Ascending aorta (tissue), 2 donors: ENCODE data around the gene LIMD2. TPM values are rescaled to one million over a fixed set of nuclear protein-coding genes. Genes with fewer than 3 reads are reported as not detected.

Experiments used
- DNase-seq, 2 donors: peaks; one replicate each; pipeline ENCODE4 v3.0.0-alpha.2; 2019; ENCODE audit warnings: low spot score in 2 of 2
- H3K27ac ChIP-seq, 2 donors: fragments of 200-600 bp; sonication (generic); one replicate each; pipeline ENCODE4 v1.5.1; 2016 to 2017; ENCODE audit warnings: mild to moderate bottlenecking in 1 of 2
- H3K27me3 ChIP-seq: fragments of 200-600 bp; sonication (generic); one replicate; pipeline ENCODE4 v1.5.1; 2017
- H3K36me3 ChIP-seq, 2 donors: fragments of 200-600 bp; sonication (generic); one replicate each; pipeline ENCODE4 v1.5.1; 2016
- H3K4me1 ChIP-seq, 2 donors: fragments of 200-600 bp; sonication (generic); one replicate each; pipeline ENCODE4 v1.5.1; 2016 to 2017; ENCODE audit warnings: mild to moderate bottlenecking in 1 of 2
- H3K4me3 ChIP-seq, 2 donors: fragments of 200-600 bp; sonication (generic); one replicate each; pipeline ENCODE4 v1.5.1; 2016 to 2017; ENCODE audit warnings: mild to moderate bottlenecking in 1 of 2
- H3K9me3 ChIP-seq, 2 donors: fragments of 200-600 bp; sonication (generic); one replicate each; pipeline ENCODE4 v1.5.1; 2016
- intact Hi-C: fragments of 100-400 bp; cut with DNase I; formaldehyde crosslinking; loops from one replicate; pipeline ENCODE4 v1.15.1; 2023
- total RNA-seq: library from RNA; depleted of rRNA; stranded (reverse); fragments of >200 nt; gene quantifications from one replicate; pipeline ENCODE4 v1.1.0, GENCODE V29; 2016
- TF ChIP-seq, protein P1 (sequence below), 3 experiments: fragments of 200-600 bp in 2 of 3; fragments of 450-650 bp in 1 of 3; sonication (generic) in 2 of 3; IDR thresholded peaks; one replicate each; pipeline ENCODE4 v1.5.1; 2016 to 2019; ENCODE audit warnings: antibody characterized with exemption in 3 of 3, mild to moderate bottlenecking in 1 of 3, moderate library complexity in 1 of 3

LIMD2 gene
- total RNA-seq, 1 donor from 2014 or later, result 27.0 TPM

- no peak overlapping the region for H3K4me3 ChIP-seq
- peaks cover 66 to 68% of the 10 kb centered on the region in 2 donors for H3K36me3 ChIP-seq
- no peaks in the 10 kb centered on the region for H3K27me3 ChIP-seq
- no peak for DNase-seq
- H3K9me3 ChIP-seq, result no peaks in the 10 kb centered on the region
- H3K27ac ChIP-seq, result no peak overlapping the region
- H3K4me1 ChIP-seq, result no peaks in the 10 kb centered on the region
- intact Hi-C loops, result no loop called here
- TF ChIP-seq, protein P1, sequence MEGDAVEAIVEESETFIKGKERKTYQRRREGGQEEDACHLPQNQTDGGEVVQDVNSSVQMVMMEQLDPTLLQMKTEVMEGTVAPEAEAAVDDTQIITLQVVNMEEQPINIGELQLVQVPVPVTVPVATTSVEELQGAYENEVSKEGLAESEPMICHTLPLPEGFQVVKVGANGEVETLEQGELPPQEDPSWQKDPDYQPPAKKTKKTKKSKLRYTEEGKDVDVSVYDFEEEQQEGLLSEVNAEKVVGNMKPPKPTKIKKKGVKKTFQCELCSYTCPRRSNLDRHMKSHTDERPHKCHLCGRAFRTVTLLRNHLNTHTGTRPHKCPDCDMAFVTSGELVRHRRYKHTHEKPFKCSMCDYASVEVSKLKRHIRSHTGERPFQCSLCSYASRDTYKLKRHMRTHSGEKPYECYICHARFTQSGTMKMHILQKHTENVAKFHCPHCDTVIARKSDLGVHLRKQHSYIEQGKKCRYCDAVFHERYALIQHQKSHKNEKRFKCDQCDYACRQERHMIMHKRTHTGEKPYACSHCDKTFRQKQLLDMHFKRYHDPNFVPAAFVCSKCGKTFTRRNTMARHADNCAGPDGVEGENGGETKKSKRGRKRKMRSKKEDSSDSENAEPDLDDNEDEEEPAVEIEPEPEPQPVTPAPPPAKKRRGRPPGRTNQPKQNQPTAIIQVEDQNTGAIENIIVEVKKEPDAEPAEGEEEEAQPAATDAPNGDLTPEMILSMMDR (IDR thresholded peaks at IDR 0.05), result no peak
Measured at GRCh38 chr17:63692195-63692816, 7.6 kb downstream of the LIMD2 start.

DNA sequence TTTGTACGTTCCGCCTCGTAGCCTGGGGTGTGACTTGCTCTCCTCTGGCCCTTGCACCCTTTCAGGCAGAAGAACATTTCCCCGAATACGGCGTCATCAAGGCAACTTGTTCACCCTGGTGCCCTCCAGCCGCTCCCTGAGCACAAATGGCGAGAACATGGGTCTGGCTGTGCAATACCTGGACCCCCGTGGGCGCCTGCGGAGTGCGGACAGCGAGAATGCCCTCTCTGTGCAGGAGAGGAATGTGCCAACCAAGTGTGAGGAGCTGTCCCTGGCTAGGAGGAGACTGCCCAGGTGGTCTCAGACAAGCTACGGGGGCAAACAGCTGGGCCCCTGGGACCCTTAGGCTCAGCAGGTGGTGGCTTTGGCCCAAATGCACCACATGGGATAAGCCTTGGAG, 10.4 kb downstream of the LIMD2 start:
- Histone ChIP-seq H3K36me3 (peaks cover 60 to 77% of the 10 kb centered on the region in 2 donors), H3K4me1 (peaks cover 5 to 9% of the 10 kb centered on the region in 2 donors), H3K4me3 (no peak overlapping the region), H3K9me3 (no peaks in the 10 kb centered on the region), H3K27me3 (no peaks in the 10 kb centered on the region), H3K27ac (no peak overlapping the region)
- intact Hi-C loops, result no loop called here
- TF ChIP-seq, protein P1 (IDR thresholded peaks at IDR 0.05), result no peak
- no peak for DNase-seq

- intact Hi-C loops, result no loop called here
- no peak for DNase-seq
- Histone ChIP-seq H3K27me3 (no peaks in the 10 kb centered on the region), H3K27ac (no peak overlapping the region), H3K4me1 (peaks cover 5 to 9% of the 10 kb centered on the region in 2 donors), H3K4me3 (no peak overlapping the region), H3K36me3 (peaks cover 55 to 77% of the 10 kb centered on the region in 2 donors), H3K9me3 (no peaks in the 10 kb centered on the region)
- TF ChIP-seq, protein P1 (IDR thresholded peaks at IDR 0.05), result no peak
Measured at GRCh38 chr17:63688396-63689020, 11.4 kb downstream of the LIMD2 start.

GRCh38 chr17:63686138-63686685, 13.7 kb downstream of the LIMD2 start:
- TF ChIP-seq, protein P1 (IDR thresholded peaks at IDR 0.05), result no peak
- no peak overlapping the region for H3K27ac ChIP-seq
- H3K4me1 ChIP-seq, result peaks cover 5 to 9% of the 10 kb centered on the region in 2 donors
- H3K4me3 ChIP-seq, result no peak overlapping the region
- H3K27me3 ChIP-seq, result no peaks in the 10 kb centered on the region
- intact Hi-C loops, result no loop called here
- no peak for DNase-seq
- peaks cover 47 to 61% of the 10 kb centered on the region in 2 donors for H3K36me3 ChIP-seq
- H3K9me3 ChIP-seq, result no peaks in the 10 kb centered on the region

DNA sequence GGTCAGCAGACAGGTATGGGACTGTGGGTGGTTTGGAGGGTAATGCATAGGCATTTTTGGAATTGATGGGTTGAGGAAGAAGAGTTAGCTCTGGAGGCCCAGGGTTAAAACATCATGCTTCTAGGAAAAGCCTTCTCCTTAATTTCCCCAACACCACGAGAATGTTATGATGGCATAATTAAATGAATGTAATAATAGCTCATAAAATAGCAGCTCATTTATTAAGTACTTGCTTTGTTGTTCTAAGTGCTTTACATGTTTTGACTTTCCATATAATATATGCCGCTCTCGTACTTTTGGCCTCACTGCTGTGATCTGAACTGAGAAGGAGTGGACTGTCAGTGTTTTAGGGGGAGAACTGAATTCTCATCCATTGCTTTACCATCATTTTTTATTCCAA, 14.3 kb downstream of the LIMD2 start:
- H3K9me3 ChIP-seq, result no peaks in the 10 kb centered on the region
- peaks cover 43 to 55% of the 10 kb centered on the region in 2 donors for H3K36me3 ChIP-seq
- intact Hi-C loops, result no loop called here
- TF ChIP-seq, protein P1 (IDR thresholded peaks at IDR 0.05), result no peak
- no peak overlapping the region for H3K27ac ChIP-seq
- DNase-seq, result no peak
- H3K4me3 ChIP-seq, result no peak overlapping the region
- no peaks in the 10 kb centered on the region for H3K27me3 ChIP-seq
- H3K4me1 ChIP-seq, result peaks cover 5 to 9% of the 10 kb centered on the region in 2 donors
